Sigmoid colon (tissue), 4 donors: ENCODE measurements around the gene HERC4.

ENCODE experiments used
- CTCF ChIP-seq, 4 experiments: fragments of 450-650 bp in 3 of 4; fragments of 200-600 bp in 1 of 4; IDR thresholded peaks; one replicate each; pipeline ENCODE4 v1.5.1; 2016 to 2019; ENCODE audit warnings: antibody characterized with exemption in 4 of 4, mild to moderate bottlenecking in 3 of 4, moderate library complexity in 2 of 4
- POLR2A ChIP-seq, 2 donors: fragments of 450-650 bp; IDR thresholded peaks; one replicate each; pipeline ENCODE4 v1.6.1; 2016; ENCODE audit warnings: antibody characterized with exemption in 2 of 2, mild to moderate bottlenecking in 2 of 2, moderate library complexity in 2 of 2
- POLR2AphosphoS5 ChIP-seq, 4 donors: sonication (generic); formaldehyde crosslinking; IDR thresholded peaks; one replicate each; pipeline ENCODE4 v1.6.1; 2017; ENCODE audit warnings: antibody characterized with exemption in 4 of 4

DNA sequence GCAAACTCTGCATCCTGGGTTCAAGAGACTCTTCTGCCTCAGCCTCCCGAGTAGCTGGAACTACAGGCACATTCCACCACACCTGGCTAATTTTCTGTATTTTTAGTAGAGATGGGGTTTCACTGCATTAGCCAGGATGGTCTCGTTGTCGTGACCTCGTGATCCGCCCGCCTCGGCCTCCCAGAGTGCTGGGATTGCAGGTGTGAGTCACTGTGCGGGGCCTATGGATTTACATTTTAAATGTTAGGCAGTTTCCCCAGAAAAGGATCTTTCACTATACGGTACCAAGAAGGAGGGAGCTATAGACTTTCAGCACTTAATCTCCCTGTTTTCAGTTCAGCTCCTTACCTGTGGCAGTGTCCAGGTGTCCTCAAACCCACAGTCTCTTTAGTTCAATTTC is 139.9 kb downstream of the HERC4 start:
- TF ChIP-seq POLR2A (IDR thresholded peaks at IDR 0.05) (no peak), CTCF (IDR thresholded peaks at IDR 0.05) (no peak), POLR2AphosphoS5 (IDR thresholded peaks at IDR 0.05) (no peak)
